GM18502 (cell line): ENCODE results near the gene PIEZO2.
"Not testable (repeated sequence)": the region's sequence is repeated elsewhere in the genome, so short reads cannot be mapped to it uniquely, and the experiment has no call there.

ENCODE experiments used
- ATAC-seq: cut with Tn5 transposase; IDR thresholded peaks from one replicate; pipeline ENCODE4 v1.9.1; 2021; ENCODE audit warnings: mild to moderate bottlenecking; ENCODE audit not compliant: unreplicated experiment, poor library complexity

PIEZO2 gene

GRCh38 chr18:11153097-11153496 lies 3.7 kb upstream of the PIEZO2 start:
- no peak for ATAC-seq

DNA sequence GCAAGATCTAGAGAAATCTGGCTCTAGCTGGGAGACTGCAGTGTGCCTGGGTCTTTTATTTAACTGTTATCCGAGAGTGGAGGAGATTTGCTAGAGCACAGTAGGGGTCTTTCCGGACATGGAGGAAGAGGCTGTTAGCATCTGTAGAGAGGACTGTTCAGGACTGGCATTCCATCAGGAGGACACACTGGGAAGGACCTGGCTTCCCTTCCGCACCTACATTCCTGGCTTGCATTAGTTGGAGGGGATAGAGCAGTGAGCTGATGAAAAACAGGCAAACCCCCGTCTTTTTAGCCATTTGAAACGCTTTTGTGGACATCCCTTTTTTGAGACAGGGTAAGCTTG lies 874 bp upstream of the PIEZO2 start:
- ATAC-seq, result no peak

- peak; percentile 18 for ATAC-seq
These were observed 509 bp downstream of the PIEZO2 start for GRCh38 chr18:11148680-11149440.

GRCh38 chr18:11147962-11148679 lies 1.2 kb downstream of the PIEZO2 start:
- no peak for ATAC-seq

GRCh38 chr18:11147371-11147951 lies 1.9 kb downstream of the PIEZO2 start:
- ATAC-seq, result no peak

DNA sequence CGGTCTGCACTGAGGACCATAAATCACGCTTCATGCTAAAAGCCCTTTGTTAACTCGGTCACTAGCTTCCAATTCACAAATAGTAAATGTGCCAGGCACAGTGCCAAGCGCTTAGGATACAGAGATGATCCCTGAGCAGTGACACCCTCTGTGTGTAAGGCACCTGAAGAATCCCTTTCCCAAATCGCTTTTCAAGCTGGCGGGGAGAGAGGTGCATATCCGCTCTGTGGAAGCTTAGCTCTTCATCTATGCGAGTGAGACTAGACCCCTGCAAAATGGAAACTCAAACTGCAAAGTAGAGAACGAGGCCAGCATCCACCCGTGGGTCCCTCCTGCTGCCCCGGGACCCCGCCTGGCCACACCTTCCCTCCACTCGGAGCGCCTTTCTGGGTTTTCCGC lies 2.4 kb downstream of the PIEZO2 start:
- no peak for ATAC-seq

DNA sequence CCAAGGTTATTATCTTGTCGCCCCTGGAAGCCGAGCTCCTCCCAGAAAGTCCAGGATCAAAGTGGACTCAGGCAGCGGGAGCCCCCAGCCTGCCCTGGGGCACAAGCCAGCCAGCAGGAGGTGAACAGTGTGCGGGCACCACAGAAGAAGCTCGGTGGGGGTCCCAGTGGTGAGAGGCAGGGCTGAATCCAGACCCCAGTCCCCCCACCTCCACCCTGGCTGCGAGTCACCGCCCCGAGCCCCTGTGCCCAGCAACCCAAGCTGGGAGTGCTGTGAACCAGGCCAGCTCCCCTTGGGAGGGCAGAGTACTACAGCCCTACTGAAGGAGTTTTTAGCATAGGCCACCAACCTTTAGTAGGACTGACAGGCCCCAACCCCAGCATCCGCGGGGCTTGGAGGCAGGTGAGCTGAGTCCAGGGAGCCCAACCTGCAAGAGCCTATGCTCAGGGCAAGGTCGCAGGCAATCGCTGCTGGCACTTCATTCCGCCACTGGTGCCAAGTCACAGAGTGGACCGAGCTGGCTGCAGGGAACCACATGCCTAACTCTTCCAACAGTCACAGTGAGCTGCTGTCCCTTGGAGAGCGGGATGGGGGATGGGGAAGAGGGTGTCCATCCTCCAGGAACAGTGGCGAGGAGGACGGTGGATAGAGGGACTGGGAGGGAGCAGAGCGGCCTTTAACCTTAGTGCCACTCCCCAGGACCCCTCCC lies 3.0 kb downstream of the PIEZO2 start:
- no peak for ATAC-seq

- ATAC-seq, result no peak
These were observed 3.8 kb downstream of the PIEZO2 start for GRCh38 chr18:11145413-11146191.

- no peak for ATAC-seq
These were observed 12.0 kb downstream of the PIEZO2 start for GRCh38 chr18:11137400-11137799.

GRCh38 chr18:11136241-11136640 lies 13.1 kb downstream of the PIEZO2 start:
- ATAC-seq, result no peak

- no peak for ATAC-seq
These were observed 14.4 kb downstream of the PIEZO2 start for GRCh38 chr18:11134940-11135339.

DNA sequence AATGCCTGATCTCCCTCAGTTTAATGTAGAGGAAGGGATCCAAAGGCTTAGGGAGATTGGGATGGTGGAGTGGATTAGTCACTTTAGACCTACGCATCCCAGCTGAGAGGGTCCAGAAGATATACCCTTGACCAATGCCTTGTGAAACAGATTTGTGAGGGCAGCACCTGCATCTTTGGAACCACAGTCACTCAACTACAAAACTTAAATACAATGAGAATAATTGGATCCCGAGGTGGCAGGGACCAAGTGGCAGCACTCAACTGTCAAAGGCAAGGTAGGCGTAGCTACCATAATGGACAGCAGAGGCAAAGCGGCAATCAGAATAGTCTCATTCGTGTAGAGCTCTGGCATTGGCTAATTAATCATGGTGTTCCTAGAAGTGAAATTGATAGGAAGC lies 20.3 kb downstream of the PIEZO2 start:
- not testable (repeated sequence) for ATAC-seq

- no peak for ATAC-seq
These were observed 23.7 kb downstream of the PIEZO2 start for GRCh38 chr18:11125492-11126315.

GRCh38 chr18:11124054-11124453 lies 25.3 kb downstream of the PIEZO2 start:
- ATAC-seq, result no peak

GRCh38 chr18:11121443-11121849 lies 27.9 kb downstream of the PIEZO2 start:
- no peak for ATAC-seq

GRCh38 chr18:11119959-11120587 lies 29.3 kb downstream of the PIEZO2 start:
- ATAC-seq, result no peak

GRCh38 chr18:11119550-11119949 lies 29.8 kb downstream of the PIEZO2 start:
- ATAC-seq, result no peak

GRCh38 chr18:11118051-11118766 lies 31.2 kb downstream of the PIEZO2 start:
- no peak for ATAC-seq
